K562 (cell line): ENCODE results near the gene LCA5. TPM values are rescaled to one million over a fixed set of nuclear protein-coding genes. Genes with fewer than 3 reads are reported as not detected.
A peak's percentile ranks its signal among the peaks of the same experiment; 100 is the strongest.

ENCODE experiments used
- CHD4 ChIP-seq: fragments of 200-600 bp; sonication (generic); IDR thresholded peaks from 3 replicates; pipeline ENCODE4 v1.6.1; 2012; ENCODE audit warnings: low read depth, mild to moderate bottlenecking, mixed read lengths, low read length, inconsistent platforms; ENCODE audit not compliant: insufficient read depth, insufficient replicate concordance, poor library complexity, severe bottlenecking
- FIP1L1 ChIP-seq: fragments of 200-400 bp; formaldehyde crosslinking; IDR thresholded peaks from 2 replicates; pipeline ENCODE4 v1.6.1; 2018; ENCODE audit warnings: mild to moderate bottlenecking, low read depth, low read length; ENCODE audit not compliant: poor library complexity, severe bottlenecking
- IFI16 ChIP-seq: fragments of 250-450 bp; sonication (Bioruptor Pico); IDR thresholded peaks from 2 replicates; pipeline ENCODE4 v2.1.2; 2022; ENCODE audit warnings: mild to moderate bottlenecking, inconsistent platforms
- POLR2G ChIP-seq: fragments of 200-400 bp; formaldehyde crosslinking; IDR thresholded peaks from 2 replicates; pipeline ENCODE4 v1.6.1; 2017; ENCODE audit warnings: low read depth, mild to moderate bottlenecking, antibody characterized with exemption, low read length, moderate library complexity
- RBM34 ChIP-seq: fragments of 200-400 bp; formaldehyde crosslinking; IDR thresholded peaks from 2 replicates; pipeline ENCODE4 v1.6.1; 2018; ENCODE audit warnings: low read length, borderline replicate concordance; ENCODE audit not compliant: insufficient read depth
- RUNX1 ChIP-seq: sonication (generic); IDR thresholded peaks from 2 replicates; pipeline ENCODE4 v1.6.1; 2016; ENCODE audit warnings: antibody characterized with exemption, low read depth
- ZBTB17 ChIP-seq: fragments of 450-650 bp; formaldehyde crosslinking; IDR thresholded peaks from 2 replicates; pipeline ENCODE4 v1.4.0; 2020; ENCODE audit warnings: mild to moderate bottlenecking
- ZNF239 ChIP-seq: fragments of 250-450 bp; sonication (Bioruptor Pico); IDR thresholded peaks from 2 replicates; pipeline ENCODE4 v1.4.0; 2020; ENCODE audit warnings: mild to moderate bottlenecking
- polyA plus RNA-seq, 8 experiments: library from polyadenylated mRNA; depleted of rRNA in 4 of 8; stranded (reverse) in 5 of 8; unstranded in 3 of 8; fragments of >200 nt; fragmentation: Nextera tagmentation in 2 of 8; fragmentation: Illumina TruSeq in 1 of 8; extraction: Ambion mirVana in 2 of 8; extraction: Trizol in 1 of 8; gene quantifications; 2 replicates each; pipeline versions ENCODE4 v1.2.1 to v1.2.3, GENCODE V29; 2011 to 2014; ENCODE audit warnings: inconsistent platforms in 1 of 8, missing spikeins in 1 of 8
- total RNA-seq, 7 experiments: library from RNA; depleted of rRNA in 6 of 7; stranded (reverse); fragments of >200 nt in 6 of 7; fragmentation: Illumina TruSeq in 2 of 7; extraction: Trizol in 2 of 7; gene quantifications; 2 replicates each; pipeline versions ENCODE4 v1.2.1 to v1.2.3, GENCODE V29; 2011 to 2021; ENCODE audit warnings: low replicate concordance in 1 of 7
- TF ChIP-seq, protein P1 (sequence below): fragments of 250-450 bp; sonication (Bioruptor Pico); IDR thresholded peaks from 2 replicates; pipeline ENCODE4 v1.4.0; 2020
- TF ChIP-seq, protein P2 (sequence below): sonication (generic); formaldehyde crosslinking; IDR thresholded peaks from 2 replicates; pipeline ENCODE4 v1.8.1; 2022; ENCODE audit warnings: missing genetic modification reagents
- TF ChIP-seq, protein P3 (sequence below): sonication (generic); formaldehyde crosslinking; IDR thresholded peaks from 2 replicates; pipeline ENCODE4 v1.8.0; 2022; ENCODE audit warnings: missing genetic modification reagents, mild to moderate bottlenecking, moderate library complexity, borderline replicate concordance
- TF ChIP-seq, protein P4 (sequence below): sonication (generic); formaldehyde crosslinking; IDR thresholded peaks from 2 replicates; pipeline ENCODE4 v1.8.1; 2023; ENCODE audit warnings: mild to moderate bottlenecking, missing genetic modification reagents
- TF ChIP-seq, protein P5 (sequence below): fragments of 250-450 bp; sonication (Bioruptor Pico); IDR thresholded peaks from 2 replicates; pipeline ENCODE4 v1.4.0; 2020

The LCA5 gene
- total and polyA plus RNA-seq, 9 of the 15 experiments (the other 6 are each of a cell fraction or from before 2014, with no cell fraction given) = 1.0 to 3.4 (median 1.8) TPM

DNA sequence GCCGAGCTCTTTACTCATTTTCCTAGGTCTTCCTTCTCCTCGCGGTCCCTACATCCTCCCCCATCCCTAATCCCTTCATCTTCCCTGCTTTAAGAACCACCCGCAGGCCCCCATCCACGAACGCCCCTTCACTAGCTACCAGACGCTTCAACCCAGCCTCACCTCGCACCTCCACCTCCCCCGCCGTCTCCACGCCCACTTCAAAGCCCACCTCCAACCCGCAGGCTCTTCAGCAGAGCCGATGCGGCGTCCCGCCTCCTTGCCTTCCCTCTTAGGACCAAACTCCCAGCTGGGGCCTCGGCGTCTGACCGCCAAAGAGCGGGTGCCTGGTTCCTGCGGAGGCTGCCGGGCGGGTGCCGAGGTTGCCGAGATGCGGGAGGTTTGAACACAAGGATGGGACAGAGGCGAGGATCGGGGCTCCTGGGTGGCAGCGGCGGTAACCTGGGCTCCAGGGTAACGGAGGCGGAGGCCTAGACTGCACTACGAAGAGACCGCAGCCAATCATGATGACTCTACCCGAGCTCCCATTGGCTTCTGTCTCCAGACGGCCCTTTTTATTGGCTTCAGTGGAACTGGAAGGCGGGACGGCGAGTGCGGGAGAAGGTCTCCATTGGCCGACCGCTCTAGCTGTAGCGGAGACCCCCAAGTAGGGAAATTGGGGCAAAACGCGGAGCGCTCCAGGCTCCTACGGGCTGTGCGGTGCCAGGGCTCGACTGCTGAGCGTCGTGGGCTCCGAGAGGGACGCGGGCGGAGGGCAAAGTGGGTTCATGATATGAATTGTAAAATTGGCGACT is at the start of gene LCA5 (continued):
- TF ChIP-seq, protein P1, sequence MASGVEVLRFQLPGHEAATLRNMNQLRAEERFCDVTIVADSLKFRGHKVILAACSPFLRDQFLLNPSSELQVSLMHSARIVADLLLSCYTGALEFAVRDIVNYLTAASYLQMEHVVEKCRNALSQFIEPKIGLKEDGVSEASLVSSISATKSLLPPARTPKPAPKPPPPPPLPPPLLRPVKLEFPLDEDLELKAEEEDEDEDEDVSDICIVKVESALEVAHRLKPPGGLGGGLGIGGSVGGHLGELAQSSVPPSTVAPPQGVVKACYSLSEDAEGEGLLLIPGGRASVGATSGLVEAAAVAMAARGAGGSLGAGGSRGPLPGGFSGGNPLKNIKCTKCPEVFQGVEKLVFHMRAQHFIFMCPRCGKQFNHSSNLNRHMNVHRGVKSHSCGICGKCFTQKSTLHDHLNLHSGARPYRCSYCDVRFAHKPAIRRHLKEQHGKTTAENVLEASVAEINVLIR (CRISPR knock-in tag) = no peak
- TF ChIP-seq CHD4 (no peak), ZNF239 (CRISPR knock-in tag) (no peak), POLR2G (peak; percentile 91), RUNX1 (0 out of 2 replicates have a peak, but pooled peaks have one; percentile 26), ZBTB17 (CRISPR knock-in tag) (no peak), FIP1L1 (peak; percentile 26), RBM34 (no peak), IFI16 (CRISPR knock-in tag) (no peak)
- TF ChIP-seq, protein P2, sequence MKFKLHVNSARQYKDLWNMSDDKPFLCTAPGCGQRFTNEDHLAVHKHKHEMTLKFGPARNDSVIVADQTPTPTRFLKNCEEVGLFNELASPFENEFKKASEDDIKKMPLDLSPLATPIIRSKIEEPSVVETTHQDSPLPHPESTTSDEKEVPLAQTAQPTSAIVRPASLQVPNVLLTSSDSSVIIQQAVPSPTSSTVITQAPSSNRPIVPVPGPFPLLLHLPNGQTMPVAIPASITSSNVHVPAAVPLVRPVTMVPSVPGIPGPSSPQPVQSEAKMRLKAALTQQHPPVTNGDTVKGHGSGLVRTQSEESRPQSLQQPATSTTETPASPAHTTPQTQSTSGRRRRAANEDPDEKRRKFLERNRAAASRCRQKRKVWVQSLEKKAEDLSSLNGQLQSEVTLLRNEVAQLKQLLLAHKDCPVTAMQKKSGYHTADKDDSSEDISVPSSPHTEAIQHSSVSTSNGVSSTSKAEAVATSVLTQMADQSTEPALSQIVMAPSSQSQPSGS = no peak
- TF ChIP-seq, protein P3, sequence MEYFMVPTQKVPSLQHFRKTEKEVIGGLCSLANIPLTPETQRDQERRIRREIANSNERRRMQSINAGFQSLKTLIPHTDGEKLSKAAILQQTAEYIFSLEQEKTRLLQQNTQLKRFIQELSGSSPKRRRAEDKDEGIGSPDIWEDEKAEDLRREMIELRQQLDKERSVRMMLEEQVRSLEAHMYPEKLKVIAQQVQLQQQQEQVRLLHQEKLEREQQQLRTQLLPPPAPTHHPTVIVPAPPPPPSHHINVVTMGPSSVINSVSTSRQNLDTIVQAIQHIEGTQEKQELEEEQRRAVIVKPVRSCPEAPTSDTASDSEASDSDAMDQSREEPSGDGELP = peak; percentile 97
- TF ChIP-seq, protein P4, sequence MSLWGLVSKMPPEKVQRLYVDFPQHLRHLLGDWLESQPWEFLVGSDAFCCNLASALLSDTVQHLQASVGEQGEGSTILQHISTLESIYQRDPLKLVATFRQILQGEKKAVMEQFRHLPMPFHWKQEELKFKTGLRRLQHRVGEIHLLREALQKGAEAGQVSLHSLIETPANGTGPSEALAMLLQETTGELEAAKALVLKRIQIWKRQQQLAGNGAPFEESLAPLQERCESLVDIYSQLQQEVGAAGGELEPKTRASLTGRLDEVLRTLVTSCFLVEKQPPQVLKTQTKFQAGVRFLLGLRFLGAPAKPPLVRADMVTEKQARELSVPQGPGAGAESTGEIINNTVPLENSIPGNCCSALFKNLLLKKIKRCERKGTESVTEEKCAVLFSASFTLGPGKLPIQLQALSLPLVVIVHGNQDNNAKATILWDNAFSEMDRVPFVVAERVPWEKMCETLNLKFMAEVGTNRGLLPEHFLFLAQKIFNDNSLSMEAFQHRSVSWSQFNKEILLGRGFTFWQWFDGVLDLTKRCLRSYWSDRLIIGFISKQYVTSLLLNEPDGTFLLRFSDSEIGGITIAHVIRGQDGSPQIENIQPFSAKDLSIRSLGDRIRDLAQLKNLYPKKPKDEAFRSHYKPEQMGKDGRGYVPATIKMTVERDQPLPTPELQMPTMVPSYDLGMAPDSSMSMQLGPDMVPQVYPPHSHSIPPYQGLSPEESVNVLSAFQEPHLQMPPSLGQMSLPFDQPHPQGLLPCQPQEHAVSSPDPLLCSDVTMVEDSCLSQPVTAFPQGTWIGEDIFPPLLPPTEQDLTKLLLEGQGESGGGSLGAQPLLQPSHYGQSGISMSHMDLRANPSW (CRISPR knock-in tag) = peak; percentile 55; the same call in 1 of the 2 replicates
- TF ChIP-seq, protein P5, sequence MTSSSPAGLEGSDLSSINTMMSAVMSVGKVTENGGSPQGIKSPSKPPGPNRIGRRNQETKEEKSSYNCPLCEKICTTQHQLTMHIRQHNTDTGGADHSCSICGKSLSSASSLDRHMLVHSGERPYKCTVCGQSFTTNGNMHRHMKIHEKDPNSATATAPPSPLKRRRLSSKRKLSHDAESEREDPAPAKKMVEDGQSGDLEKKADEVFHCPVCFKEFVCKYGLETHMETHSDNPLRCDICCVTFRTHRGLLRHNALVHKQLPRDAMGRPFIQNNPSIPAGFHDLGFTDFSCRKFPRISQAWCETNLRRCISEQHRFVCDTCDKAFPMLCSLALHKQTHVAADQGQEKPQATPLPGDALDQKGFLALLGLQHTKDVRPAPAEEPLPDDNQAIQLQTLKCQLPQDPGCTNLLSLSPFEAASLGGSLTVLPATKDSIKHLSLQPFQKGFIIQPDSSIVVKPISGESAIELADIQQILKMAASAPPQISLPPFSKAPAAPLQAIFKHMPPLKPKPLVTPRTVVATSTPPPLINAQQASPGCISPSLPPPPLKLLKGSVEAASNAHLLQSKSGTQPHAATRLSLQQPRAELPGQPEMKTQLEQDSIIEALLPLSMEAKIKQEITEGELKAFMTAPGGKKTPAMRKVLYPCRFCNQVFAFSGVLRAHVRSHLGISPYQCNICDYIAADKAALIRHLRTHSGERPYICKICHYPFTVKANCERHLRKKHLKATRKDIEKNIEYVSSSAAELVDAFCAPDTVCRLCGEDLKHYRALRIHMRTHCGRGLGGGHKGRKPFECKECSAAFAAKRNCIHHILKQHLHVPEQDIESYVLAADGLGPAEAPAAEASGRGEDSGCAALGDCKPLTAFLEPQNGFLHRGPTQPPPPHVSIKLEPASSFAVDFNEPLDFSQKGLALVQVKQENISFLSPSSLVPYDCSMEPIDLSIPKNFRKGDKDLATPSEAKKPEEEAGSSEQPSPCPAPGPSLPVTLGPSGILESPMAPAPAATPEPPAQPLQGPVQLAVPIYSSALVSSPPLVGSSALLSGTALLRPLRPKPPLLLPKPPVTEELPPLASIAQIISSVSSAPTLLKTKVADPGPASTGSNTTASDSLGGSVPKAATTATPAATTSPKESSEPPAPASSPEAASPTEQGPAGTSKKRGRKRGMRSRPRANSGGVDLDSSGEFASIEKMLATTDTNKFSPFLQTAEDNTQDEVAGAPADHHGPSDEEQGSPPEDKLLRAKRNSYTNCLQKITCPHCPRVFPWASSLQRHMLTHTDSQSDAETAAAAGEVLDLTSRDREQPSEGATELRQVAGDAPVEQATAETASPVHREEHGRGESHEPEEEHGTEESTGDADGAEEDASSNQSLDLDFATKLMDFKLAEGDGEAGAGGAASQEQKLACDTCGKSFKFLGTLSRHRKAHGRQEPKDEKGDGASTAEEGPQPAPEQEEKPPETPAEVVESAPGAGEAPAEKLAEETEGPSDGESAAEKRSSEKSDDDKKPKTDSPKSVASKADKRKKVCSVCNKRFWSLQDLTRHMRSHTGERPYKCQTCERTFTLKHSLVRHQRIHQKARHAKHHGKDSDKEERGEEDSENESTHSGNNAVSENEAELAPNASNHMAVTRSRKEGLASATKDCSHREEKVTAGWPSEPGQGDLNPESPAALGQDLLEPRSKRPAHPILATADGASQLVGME (CRISPR knock-in tag) = peak; percentile 84; the same call in 1 of the 2 replicates
